ENCODE measurements around the gene CASK.

CASK gene

DNA sequence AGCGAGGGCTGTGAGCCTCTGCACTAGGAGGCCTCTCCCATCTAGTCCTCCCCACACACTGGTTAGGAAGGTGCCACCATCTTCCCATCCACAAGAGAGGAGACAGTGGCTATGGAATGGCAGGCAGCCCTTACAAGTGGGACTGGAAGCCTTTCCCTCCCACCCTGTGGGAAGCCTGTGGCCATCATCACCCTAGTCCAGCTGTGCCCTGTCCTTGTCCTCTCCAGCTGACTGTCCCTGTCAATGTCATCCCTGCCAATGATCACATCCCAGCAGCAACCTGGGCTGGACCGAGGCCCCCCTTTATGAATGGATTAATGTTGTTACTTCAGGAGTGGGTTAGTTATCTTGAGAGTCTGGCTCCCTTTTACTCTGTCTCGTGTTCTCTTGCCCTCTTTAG lies 423.4 kb downstream of the CASK start:
- no peak for DNase-seq

DNA sequence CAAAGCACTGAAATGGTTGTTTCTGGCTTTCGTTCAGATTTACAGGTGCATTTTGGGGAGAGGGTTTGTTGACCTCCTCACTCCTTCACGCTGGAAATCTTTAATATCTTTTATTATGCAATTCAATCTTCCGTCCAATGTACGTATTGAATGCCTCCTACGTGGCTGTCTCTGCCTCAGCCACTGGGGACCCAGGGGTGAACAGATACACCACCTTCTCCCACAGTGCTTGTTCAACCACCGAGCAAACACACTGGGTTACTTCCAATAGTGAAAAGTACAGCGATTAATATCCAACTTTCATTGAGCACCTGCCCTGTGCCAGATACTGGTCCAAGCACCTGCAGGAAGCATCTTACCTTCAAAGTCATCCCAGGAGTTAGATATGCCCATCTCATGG lies 424.2 kb downstream of the CASK start:
- no peak for DNase-seq

DNA sequence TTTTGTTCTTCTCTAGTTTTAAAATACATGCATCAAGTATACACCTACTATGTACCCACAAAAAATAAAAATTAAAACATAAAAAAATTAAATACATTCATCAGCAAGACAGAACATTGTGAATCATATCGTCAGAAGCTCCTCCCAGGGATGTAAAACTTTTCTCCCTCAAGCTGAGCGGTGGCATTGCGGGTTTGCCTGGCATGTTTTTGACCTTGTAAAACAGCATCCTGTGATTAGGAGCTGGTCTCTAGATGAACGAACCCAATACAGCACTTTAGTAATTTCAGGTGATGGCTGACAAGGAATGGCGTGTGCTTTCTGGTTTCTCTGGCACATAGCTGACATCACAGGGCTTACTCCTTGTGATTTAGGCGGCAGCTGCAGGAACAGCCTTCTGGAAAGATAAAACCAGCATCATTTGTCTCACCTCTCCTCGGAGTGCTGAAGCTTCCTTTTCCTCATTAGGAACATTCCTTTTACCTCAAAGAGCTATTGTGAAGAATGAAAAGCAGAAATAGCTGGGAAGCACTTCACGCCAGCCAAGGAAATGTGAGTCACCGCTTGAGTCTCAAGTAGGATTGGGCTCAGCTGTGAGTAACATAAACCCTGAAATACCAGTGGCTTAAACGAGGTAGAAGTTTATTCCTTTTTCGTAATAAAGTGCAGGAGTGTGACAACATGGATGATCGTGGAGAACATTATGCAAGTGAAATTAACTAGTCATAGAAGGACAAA lies 431.9 kb downstream of the CASK start:
- peak; percentile 73 to 75 for DNase-seq

DNA sequence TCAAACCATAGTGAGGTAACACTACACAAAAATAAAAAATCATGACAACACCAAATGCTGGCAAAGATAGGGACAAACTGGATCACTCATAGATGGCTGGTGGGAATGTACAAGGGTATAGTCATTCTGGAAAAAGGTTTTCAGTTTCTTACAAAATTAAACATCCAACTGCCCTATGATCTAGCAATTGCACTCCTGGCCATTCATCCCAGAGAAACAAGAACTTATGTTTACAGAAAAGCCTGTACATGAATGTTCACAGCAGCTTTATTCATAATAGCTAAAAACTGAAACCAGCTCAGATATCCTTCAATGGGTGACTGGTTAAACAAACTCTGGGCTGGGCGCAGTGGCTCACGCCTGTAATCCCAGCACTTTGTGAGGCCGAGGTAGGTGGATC lies 432.9 kb downstream of the CASK start:
- DNase-seq, result no peak

DNA sequence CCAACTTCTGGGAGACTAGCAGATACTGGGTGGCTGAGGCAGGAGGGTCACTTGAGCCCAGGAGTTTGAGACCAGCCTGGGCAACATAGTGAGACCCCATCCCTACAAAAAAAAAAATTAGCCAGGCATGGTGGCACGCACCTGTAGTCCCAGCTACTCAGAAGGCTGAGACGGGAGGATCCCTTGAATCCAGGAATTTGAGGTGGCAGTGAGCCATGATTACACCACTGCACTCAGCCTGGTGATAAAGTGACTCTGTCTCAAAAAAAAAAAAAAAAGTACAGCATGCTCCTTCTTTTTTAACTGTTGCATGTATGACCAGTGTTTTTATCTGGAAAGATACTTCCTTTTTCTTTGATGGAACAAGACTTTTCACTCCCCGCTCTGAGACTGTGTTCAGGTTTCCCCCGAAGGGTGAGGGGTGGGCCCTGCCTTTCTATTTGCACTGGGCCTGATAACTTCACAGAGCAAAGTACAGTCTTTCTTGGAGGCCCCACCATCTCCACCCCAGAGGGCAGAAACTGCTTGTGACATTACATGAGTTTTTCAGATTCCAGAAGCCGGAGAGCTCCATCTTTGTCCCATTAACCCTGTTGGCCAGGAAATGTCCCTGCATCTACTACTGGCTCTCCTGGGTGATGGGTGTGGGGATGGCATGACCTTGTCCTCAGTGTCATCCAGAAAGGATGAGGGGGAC lies 441.1 kb downstream of the CASK start:
- DNase-seq, result no peak

DNA sequence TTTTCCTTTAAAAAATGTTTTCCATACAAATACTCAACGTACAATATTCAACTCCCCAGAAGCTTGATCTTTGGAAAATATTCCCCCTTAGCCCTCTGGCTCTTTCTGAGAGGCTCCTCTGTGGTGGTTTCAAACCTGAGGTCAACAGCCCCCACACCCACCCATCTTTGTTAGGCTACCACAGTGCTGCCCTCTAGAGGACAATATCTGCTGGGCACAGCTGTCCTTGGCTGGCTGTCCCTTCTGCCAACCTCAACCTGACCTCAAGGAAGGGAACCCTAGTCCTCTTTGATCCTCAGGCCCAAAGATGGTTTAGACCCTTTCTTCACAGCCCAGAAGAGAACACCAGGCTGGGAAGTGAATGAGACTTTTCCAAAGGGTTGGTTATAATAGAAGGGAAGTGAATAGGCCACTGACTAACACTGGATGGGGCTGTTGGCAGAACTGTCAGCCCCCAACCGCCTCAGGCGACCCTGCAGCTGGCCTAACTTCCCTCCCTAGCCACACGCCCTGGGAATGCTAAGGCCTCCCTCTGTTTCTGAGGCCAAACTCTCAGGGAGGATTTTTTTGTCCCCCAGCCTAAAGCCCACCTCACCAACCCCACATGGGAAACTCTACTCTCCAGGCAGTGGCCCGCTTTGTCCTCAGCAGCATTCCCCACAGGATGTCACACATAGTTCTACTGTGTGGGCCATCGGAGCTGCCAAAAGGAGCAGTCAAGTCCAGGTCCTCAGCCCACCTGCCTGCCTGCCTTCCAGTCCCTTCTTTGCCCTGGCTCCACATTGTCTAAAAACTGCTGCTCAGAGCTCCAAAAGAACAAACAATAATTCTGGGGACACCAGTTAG lies 441.9 kb downstream of the CASK start:
- peak; percentile 32 to 38 for DNase-seq

DNA sequence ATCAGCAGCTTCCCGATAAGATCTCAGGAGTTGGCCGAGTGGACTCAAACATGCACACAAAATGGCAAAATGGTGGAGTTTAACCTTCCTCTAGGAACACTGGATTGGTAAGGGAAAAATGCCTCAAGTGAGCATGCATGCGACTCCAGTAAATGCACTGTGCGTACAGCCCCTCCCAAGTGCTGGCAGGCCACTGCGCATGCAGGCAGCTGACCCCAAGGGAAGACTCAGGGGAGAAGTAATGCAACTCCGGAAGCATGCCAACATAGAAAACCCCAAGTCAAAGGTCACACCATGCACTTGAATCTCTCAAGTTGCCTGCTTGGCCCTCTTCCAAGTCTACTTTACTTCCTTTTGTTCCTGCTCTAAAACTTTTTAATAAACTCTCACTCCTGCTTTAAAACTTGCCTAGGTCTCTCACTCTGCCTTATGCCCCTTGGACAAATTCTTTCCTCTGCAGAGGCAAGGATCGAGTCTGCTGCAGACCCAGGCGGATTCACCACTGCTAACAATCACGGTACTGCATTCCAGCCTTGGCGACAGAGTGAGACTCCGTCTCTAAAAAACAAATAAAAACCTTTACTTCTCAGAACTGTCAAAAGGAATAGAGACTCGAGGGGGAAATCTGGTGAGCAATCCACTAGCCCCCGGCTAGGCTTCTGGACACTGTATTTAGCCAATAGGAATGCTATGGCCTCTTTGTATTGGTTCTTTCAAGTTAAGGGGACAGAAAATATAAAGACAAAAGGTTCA lies 442.7 kb downstream of the CASK start:
- DNase-seq, result peak in 1 of 2 donors; percentile 13

DNA sequence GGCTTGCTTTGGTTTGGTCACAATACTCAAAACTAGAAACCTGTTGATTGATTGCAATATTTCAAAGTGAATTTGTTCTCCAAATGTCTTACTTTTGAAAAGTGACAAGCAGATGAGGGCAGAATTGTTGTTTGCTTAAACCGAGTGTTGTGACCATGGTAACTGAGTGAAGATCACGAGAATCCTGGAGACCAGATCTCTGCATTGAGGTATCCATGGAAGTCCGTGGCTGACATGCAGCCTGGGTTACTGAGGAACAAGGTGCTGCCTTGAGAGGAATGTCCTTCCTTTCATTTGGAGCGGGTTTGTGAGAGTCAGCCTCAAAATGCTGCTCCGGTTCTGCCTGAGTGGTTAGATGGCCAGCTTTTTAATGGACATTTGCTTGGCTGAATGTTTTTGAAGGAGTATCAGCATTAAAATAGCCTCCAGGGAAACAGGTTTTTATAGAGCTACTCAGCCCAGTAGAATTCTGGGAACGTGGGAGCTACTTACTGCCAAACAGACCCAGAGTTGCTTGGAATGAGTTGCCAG lies 444.9 kb downstream of the CASK start:
- no peak for DNase-seq

DNA sequence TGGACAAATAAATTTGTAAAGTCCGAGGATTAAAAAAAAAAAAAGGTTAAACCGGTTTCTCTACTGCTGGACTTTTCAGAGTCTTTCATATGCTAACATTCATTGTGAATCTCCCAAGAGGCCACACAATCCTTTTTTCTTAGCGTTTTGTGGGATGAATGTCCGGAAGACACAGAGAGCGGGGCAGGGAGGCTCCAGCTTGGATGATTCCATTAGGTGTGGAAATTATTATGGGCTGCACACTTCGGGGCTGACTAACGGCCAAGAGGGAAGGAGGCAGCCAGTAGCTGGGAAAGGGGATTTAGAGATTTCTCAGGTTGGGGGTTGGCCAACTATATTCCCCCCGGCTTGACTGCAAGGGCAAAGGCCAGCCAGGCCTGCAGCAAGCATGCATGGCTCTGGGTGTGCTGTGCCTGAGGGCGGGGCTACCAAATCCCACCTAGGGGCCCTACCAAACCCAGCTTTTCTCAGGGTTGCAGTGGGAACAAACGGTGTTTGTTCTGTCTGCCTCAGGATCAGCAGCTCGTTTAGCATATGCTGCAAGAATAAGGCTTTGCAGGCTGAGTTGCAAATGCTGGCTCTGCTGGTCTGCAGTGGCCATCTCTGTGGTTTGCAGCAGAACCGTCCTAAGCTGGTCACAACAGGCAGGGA lies 447.6 kb downstream of the CASK start:
- no peak for DNase-seq

DNA sequence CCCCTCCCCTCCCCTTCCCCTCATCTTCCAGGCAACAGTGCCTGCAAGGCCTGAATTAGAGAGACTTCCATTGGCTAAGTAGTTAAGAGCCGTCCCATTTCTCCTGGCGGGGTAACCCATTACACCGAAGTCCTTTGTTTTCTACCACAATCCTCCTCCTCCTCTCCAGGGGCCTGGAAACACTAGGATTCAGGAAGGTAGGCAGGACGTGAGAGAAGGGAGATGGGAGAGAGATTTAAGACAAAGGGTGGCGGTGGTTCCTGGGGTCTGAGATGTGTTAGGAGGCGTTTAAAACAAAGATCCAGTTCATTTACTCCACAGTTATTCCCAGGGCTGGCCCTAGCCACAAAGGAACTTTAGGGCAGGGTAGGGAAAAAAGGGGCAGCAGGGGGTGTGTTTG lies 448.2 kb downstream of the CASK start:
- no peak for DNase-seq

DNA sequence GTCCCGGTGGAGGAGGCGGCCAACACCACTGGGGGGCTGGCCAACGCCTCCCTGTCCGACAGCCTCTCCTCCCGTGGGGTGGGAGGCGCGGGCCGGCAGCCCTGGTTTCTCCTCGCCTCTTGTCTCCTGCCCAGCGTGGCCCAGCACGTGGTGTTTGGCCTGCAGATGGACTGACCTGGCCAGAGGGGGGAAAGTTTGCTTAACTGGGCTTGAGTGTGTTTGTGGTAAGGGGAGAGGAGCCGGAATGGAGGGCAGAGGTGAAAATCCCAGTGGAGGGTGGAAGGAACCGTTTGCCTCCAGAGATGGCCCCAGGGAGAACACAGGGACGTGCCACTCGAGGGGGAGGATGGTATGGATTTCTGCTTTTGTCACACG lies 448.6 kb downstream of the CASK start:
- DNase-seq, result no peak

DNA sequence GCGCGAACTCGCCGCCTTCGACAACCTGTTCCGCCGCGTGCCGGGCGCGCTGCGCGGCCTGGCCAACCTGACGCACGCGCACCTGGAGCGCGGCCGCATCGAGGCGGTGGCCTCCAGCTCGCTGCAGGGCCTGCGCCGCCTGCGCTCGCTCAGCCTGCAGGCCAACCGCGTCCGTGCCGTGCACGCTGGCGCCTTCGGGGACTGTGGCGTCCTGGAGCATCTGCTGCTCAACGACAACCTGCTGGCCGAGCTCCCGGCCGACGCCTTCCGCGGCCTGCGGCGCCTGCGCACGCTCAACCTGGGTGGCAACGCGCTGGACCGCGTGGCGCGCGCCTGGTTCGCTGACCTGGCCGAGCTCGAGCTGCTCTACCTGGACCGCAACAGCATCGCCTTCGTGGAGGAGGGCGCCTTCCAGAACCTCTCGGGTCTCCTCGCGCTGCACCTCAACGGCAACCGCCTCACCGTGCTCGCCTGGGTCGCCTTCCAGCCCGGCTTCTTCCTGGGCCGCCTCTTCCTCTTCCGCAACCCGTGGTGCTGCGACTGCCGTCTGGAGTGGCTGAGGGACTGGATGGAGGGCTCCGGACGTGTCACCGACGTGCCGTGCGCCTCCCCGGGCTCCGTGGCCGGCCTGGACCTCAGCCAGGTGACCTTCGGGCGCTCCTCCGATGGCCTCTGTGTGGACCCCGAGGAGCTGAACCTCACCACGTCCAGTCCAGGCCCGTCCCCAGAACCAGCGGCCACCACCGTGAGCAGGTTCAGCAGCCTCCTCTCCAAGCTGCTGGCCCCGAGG lies 449.2 kb downstream of the CASK start:
- no peak for DNase-seq

DNA sequence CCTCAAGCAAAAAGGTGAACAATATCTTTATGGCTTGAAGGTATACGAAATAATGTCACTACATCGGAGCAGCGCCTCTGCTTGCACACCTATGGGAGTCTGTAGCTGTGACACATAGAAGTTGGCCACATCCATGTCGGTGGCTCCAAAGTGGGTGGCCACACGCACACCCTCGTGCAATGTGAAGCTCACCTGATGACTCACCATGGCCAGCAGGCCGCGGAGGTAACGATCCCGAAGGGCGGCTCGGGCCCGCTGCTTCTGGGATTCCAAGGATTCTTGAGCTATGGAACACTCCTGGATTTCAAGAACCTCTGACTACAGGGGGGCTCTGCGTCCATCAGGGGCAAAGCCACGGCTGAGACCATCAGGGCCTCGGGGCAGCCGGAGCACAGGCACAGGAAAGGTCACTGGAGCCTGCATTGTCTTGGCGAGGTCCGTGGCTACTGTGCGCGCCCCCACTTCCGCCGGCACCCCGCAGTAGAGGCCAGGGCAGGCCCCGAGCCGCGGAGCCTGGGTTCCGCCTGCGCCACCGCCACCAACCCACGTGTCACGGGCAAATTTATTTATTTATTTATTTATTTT lies 451.0 kb downstream of the CASK start:
- DNase-seq, result no peak

DNA sequence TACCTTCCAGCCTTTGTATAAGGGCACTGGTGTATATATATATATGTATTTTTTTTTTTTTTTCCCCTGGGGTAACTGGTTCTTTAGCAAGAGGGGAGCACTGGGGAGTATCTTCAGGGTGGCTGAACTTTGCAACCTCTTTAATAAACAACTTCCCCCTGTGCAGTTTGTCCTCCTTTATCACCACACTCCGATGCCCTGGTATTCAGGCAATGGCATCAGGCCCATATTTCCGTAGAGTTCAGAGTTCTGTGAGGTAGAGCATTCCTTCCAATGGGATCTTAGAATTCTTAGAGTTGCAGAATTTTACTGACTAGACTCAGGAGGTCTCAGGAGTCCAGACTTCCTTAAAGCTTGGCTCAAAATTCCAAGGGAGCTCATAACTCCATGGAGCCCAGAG lies 451.6 kb downstream of the CASK start:
- DNase-seq, result no peak

DNA sequence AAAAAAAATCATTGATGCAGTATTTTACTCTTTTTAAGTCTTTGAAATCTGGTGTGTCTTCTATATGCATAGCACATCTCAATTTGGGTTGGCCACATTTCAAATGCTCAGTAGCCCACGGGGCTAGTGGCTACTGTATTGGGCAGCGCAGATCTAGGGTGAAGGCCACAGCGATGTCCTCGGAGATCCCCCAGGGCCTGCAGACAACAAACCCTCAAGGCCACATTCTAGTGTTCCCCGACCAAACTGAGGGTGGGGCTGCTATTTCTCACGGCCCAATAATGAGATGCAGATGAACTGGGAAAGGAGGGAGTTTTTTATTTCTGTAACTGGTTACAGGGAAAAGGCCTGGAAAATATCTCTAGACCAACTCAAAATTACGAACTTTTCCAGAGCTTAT lies 452.6 kb downstream of the CASK start:
- no peak for DNase-seq

DNA sequence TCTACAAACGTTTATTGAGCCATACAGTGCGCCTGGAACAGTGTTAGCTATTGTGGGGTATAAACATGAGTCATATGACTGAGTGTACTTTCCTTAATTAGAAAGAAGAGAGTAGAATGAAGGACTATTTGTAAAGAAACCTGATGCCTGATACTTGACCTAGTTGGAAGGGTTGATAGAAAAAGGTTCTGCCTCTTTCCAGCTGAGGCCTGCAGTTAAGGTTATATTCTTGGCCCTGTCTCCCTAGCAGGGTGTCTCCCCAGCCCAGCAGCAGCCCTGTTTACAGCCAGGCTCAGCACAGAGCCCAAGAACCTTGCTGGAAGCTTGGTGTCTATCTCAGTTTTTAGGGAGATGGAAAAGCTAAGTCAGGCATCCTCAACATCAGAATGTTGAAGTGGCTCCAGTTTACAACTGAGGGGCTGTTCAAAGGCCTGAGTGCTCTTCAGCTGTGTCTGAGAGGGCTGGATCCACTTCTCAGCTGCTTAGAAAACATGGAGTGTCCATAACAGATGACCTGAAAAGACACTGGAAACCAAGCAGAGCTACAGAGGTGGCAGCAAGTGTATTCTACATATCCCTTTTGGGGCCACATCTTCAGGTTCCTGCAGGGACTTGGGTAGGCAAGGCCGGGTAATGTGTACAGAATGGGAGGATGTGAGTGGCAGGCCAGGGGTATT lies 454.6 kb downstream of the CASK start:
- no peak for DNase-seq

Measured in inflammatory macrophage (primary cell).